PFSK-1 (cell line): Measurements from ENCODE around the gene KRTAP6-3.

Experiments used
- POLR2AphosphoS5 ChIP-seq: IDR thresholded peaks from 2 replicates; pipeline ENCODE4 v1.6.1; 2012; ENCODE audit warnings: low read depth, mild to moderate bottlenecking, control low read depth, low read length, moderate library complexity
- REST ChIP-seq, 2 experiments: IDR thresholded peaks; 2 replicates each; pipeline versions ENCODE4 v1.6.1 to v1.8.0; 2011 to 2012; ENCODE audit warnings: low read depth in 2 of 2, low read length in 2 of 2, control low read depth in 1 of 2, inconsistent platforms in 1 of 2, mild to moderate bottlenecking in 1 of 2, moderate library complexity in 1 of 2; ENCODE audit not compliant: insufficient read depth in 1 of 2
- SIN3A ChIP-seq: IDR thresholded peaks from 2 replicates; pipeline ENCODE4 v1.6.1; 2012; ENCODE audit warnings: mild to moderate bottlenecking, low read length, moderate library complexity, borderline replicate concordance; ENCODE audit not compliant: insufficient read depth
- TAF1 ChIP-seq: IDR thresholded peaks from 2 replicates; pipeline ENCODE4 v1.6.1; 2012; ENCODE audit warnings: low read length, control low read depth, borderline replicate concordance; ENCODE audit not compliant: insufficient read depth

DNA sequence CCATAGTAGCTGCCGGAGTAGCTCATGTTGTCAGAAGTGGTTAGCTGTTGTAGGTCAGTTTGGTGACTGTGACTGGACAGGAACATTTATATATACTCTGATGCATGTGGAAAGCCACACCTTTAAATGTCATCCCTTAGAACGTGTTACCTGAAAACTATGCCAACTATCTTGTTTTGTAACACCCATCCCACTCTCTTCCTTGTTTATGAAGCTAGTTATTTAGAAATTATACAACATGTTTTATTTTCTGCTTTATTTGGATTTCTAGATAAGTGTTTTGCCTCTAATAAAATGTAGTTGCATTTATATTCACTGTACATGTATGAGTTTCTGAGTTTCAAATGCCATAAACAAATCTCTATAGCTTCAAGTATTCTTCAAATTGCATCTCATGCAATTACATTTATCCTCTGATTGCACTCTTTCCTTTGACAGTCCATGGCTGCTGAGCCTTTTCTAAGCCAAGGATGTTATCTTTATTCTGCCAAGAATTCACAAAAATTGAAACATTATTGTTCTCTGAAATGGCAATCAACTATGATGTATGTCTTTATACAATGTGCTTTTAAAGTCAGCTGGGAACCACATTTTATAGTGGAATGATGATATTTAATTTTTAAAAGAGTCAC, 30.9 kb upstream of the KRTAP6-3 start, which contains the start of gene KRTAP19-7:
- TF ChIP-seq REST (IDR thresholded peaks at IDR 0.05; ENCODE audit: insufficient read depth in 1 of 2, low read depth in 2 of 2, low read length in 2 of 2) (no peak), TAF1 (no peak), POLR2AphosphoS5 (no peak), SIN3A (no peak)
